Measurements from ENCODE around the gene MCF2L.

The MCF2L gene

GRCh38 chr13:113033054-113033850 is 64.2 kb downstream of the MCF2L start:
- DNase-seq (ENCODE audit: low read depth) = no peak
- Histone ChIP-seq H3K4me3 (ENCODE audit: low read length) (no peak overlapping the region), H3K27me3 (replicated peaks; ENCODE audit: control insufficient read depth, insufficient read depth, low read length) (peaks cover 31% of the 10 kb centered on the region), H3K36me3 (ENCODE audit: control insufficient read depth, insufficient read depth, low read length, severe bottlenecking) (no peaks in the 10 kb centered on the region), H3K9me3 (ENCODE audit: control insufficient read depth, low read length) (peaks cover 6% of the 10 kb centered on the region), H3K4me1 (ENCODE audit: control insufficient read depth, insufficient read depth, low read length) (peaks cover 15% of the 10 kb centered on the region), H3K9ac (ENCODE audit: low read length) (no peak overlapping the region)

- peaks cover 15% of the 10 kb centered on the region for H3K4me1 ChIP-seq (ENCODE audit: control insufficient read depth, insufficient read depth, low read length)
- peak overlapping the region; percentile 64 for H3K4me3 ChIP-seq (ENCODE audit: low read length)
- H3K36me3 ChIP-seq (ENCODE audit: control insufficient read depth, insufficient read depth, low read length, severe bottlenecking) = no peaks in the 10 kb centered on the region
- peaks cover 6% of the 10 kb centered on the region for H3K9me3 ChIP-seq (ENCODE audit: control insufficient read depth, low read length)
- no peak overlapping the region for H3K9ac ChIP-seq (ENCODE audit: low read length)
- H3K27me3 ChIP-seq (replicated peaks; ENCODE audit: control insufficient read depth, insufficient read depth, low read length) = peaks cover 18% of the 10 kb centered on the region
- peak; percentile 91 for DNase-seq (ENCODE audit: low read depth)
These were observed 65.6 kb downstream of the MCF2L start for GRCh38 chr13:113034451-113035212.

- H3K36me3 ChIP-seq (ENCODE audit: control insufficient read depth, insufficient read depth, low read length, severe bottlenecking) = no peaks in the 10 kb centered on the region
- no peak for DNase-seq (ENCODE audit: low read depth)
- peak overlapping the region; percentile 36 for H3K9ac ChIP-seq (ENCODE audit: low read length)
- H3K4me3 ChIP-seq (ENCODE audit: low read length) = peak overlapping the region; percentile 64
- peaks cover 15% of the 10 kb centered on the region for H3K27me3 ChIP-seq (replicated peaks; ENCODE audit: control insufficient read depth, insufficient read depth, low read length)
- peaks cover 6% of the 10 kb centered on the region for H3K9me3 ChIP-seq (ENCODE audit: control insufficient read depth, low read length)
- H3K4me1 ChIP-seq (ENCODE audit: control insufficient read depth, insufficient read depth, low read length) = peaks cover 16% of the 10 kb centered on the region
These were observed 66.3 kb downstream of the MCF2L start for GRCh38 chr13:113035213-113035800.

- Histone ChIP-seq H3K9me3 (ENCODE audit: control insufficient read depth, low read length) (peaks cover 6% of the 10 kb centered on the region), H3K4me1 (ENCODE audit: control insufficient read depth, insufficient read depth, low read length) (peaks cover 27% of the 10 kb centered on the region), H3K36me3 (ENCODE audit: control insufficient read depth, insufficient read depth, low read length, severe bottlenecking) (no peaks in the 10 kb centered on the region), H3K9ac (ENCODE audit: low read length) (no peak overlapping the region), H3K27me3 (replicated peaks; ENCODE audit: control insufficient read depth, insufficient read depth, low read length) (peaks cover 7% of the 10 kb centered on the region), H3K4me3 (ENCODE audit: low read length) (no peak overlapping the region)
- DNase-seq (ENCODE audit: low read depth) = no peak
These were observed 67.4 kb downstream of the MCF2L start for GRCh38 chr13:113036401-113036800.

GRCh38 chr13:113040031-113040430 is 71.0 kb downstream of the MCF2L start:
- peaks cover 24% of the 10 kb centered on the region for H3K27me3 ChIP-seq (replicated peaks; ENCODE audit: control insufficient read depth, insufficient read depth, low read length)
- peaks cover 6% of the 10 kb centered on the region for H3K9me3 ChIP-seq (ENCODE audit: control insufficient read depth, low read length)
- H3K4me3 ChIP-seq (ENCODE audit: low read length) = no peak overlapping the region
- no peak overlapping the region for H3K9ac ChIP-seq (ENCODE audit: low read length)
- peaks cover 27% of the 10 kb centered on the region for H3K4me1 ChIP-seq (ENCODE audit: control insufficient read depth, insufficient read depth, low read length)
- DNase-seq (ENCODE audit: low read depth) = no peak
- no peaks in the 10 kb centered on the region for H3K36me3 ChIP-seq (ENCODE audit: control insufficient read depth, insufficient read depth, low read length, severe bottlenecking)

- no peak overlapping the region for H3K4me3 ChIP-seq (ENCODE audit: low read length)
- DNase-seq (ENCODE audit: low read depth) = no peak
These were observed 71.7 kb downstream of the MCF2L start for GRCh38 chr13:113040597-113041292.

GRCh38 chr13:113041293-113041690 is 72.3 kb downstream of the MCF2L start:
- H3K4me1 ChIP-seq (ENCODE audit: control insufficient read depth, insufficient read depth, low read length) = peaks cover 14% of the 10 kb centered on the region
- peaks cover 31% of the 10 kb centered on the region for H3K27me3 ChIP-seq (replicated peaks; ENCODE audit: control insufficient read depth, insufficient read depth, low read length)
- no peak for DNase-seq (ENCODE audit: low read depth)
- no peaks in the 10 kb centered on the region for H3K36me3 ChIP-seq (ENCODE audit: control insufficient read depth, insufficient read depth, low read length, severe bottlenecking)
- H3K9ac ChIP-seq (ENCODE audit: low read length) = no peak overlapping the region
- no peak overlapping the region for H3K4me3 ChIP-seq (ENCODE audit: low read length)
- peaks cover 6% of the 10 kb centered on the region for H3K9me3 ChIP-seq (ENCODE audit: control insufficient read depth, low read length)

More at GRCh38 chr13:113040597-113041292, 71.7 kb downstream of the MCF2L start:
- peaks cover 20% of the 10 kb centered on the region for H3K4me1 ChIP-seq (ENCODE audit: control insufficient read depth, insufficient read depth, low read length)
- peaks cover 26% of the 10 kb centered on the region for H3K27me3 ChIP-seq (replicated peaks; ENCODE audit: control insufficient read depth, insufficient read depth, low read length)
- no peak overlapping the region for H3K9ac ChIP-seq (ENCODE audit: low read length)
- H3K9me3 ChIP-seq (ENCODE audit: control insufficient read depth, low read length) = peaks cover 6% of the 10 kb centered on the region
- no peaks in the 10 kb centered on the region for H3K36me3 ChIP-seq (ENCODE audit: control insufficient read depth, insufficient read depth, low read length, severe bottlenecking)

GRCh38 chr13:113041896-113042295 is 72.9 kb downstream of the MCF2L start:
- Histone ChIP-seq H3K9me3 (ENCODE audit: control insufficient read depth, low read length) (peaks cover 6% of the 10 kb centered on the region), H3K9ac (ENCODE audit: low read length) (no peak overlapping the region), H3K36me3 (ENCODE audit: control insufficient read depth, insufficient read depth, low read length, severe bottlenecking) (no peaks in the 10 kb centered on the region), H3K27me3 (replicated peaks; ENCODE audit: control insufficient read depth, insufficient read depth, low read length) (peaks cover 37% of the 10 kb centered on the region), H3K4me3 (ENCODE audit: low read length) (no peak overlapping the region), H3K4me1 (ENCODE audit: control insufficient read depth, insufficient read depth, low read length) (peaks cover 13% of the 10 kb centered on the region)
- no peak for DNase-seq (ENCODE audit: low read depth)

GRCh38 chr13:113042456-113042855 is 73.4 kb downstream of the MCF2L start:
- peaks cover 6% of the 10 kb centered on the region for H3K9me3 ChIP-seq (ENCODE audit: control insufficient read depth, low read length)
- H3K27me3 ChIP-seq (replicated peaks; ENCODE audit: control insufficient read depth, insufficient read depth, low read length) = peaks cover 43% of the 10 kb centered on the region
- H3K4me1 ChIP-seq (ENCODE audit: control insufficient read depth, insufficient read depth, low read length) = peaks cover 13% of the 10 kb centered on the region
- H3K4me3 ChIP-seq (ENCODE audit: low read length) = no peak overlapping the region
- DNase-seq (ENCODE audit: low read depth) = no peak
- H3K36me3 ChIP-seq (ENCODE audit: control insufficient read depth, insufficient read depth, low read length, severe bottlenecking) = no peaks in the 10 kb centered on the region
- H3K9ac ChIP-seq (ENCODE audit: low read length) = no peak overlapping the region

GRCh38 chr13:113043001-113043630 is 74.1 kb downstream of the MCF2L start:
- Histone ChIP-seq H3K36me3 (ENCODE audit: control insufficient read depth, insufficient read depth, low read length, severe bottlenecking) (no peaks in the 10 kb centered on the region), H3K9ac (ENCODE audit: low read length) (no peak overlapping the region), H3K4me3 (ENCODE audit: low read length) (no peak overlapping the region)

More at GRCh38 chr13:113043001-113043630, 74.1 kb downstream of the MCF2L start:
- no peaks in the 10 kb centered on the region for H3K9me3 ChIP-seq (ENCODE audit: control insufficient read depth, low read length)
- no peak for DNase-seq (ENCODE audit: low read depth)
- peaks cover 49% of the 10 kb centered on the region for H3K27me3 ChIP-seq (replicated peaks; ENCODE audit: control insufficient read depth, insufficient read depth, low read length)
- peaks cover 13% of the 10 kb centered on the region for H3K4me1 ChIP-seq (ENCODE audit: control insufficient read depth, insufficient read depth, low read length)

All from adipocyte (in vitro differentiated cells).